Inflammatory macrophage (primary cell): Measurements from ENCODE around the gene CEMIP.

Experiments used
- DNase-seq, 2 donors: peaks; one replicate each; pipeline ENCODE4 v3.0.0-alpha.2; 2020 to 2022

Gene CEMIP

GRCh38 chr15:80823120-80823519 lies 44.0 kb downstream of the CEMIP start:
- DNase-seq: no peak

GRCh38 chr15:80823995-80824394 lies 44.8 kb downstream of the CEMIP start:
- no peak for DNase-seq

GRCh38 chr15:80825361-80826030 lies 46.3 kb downstream of the CEMIP start:
- no peak for DNase-seq

GRCh38 chr15:80828796-80829195 lies 49.6 kb downstream of the CEMIP start:
- no peak for DNase-seq

- no peak for DNase-seq
These were observed 51.5 kb downstream of the CEMIP start for GRCh38 chr15:80830677-80831076.

- no peak for DNase-seq
These were observed 52.0 kb downstream of the CEMIP start for GRCh38 chr15:80831192-80831591.

GRCh38 chr15:80831606-80832224 lies 52.5 kb downstream of the CEMIP start:
- no peak for DNase-seq

- no peak for DNase-seq
These were observed 53.5 kb downstream of the CEMIP start for GRCh38 chr15:80832686-80833085.

GRCh38 chr15:80834402-80834801 lies 55.2 kb downstream of the CEMIP start:
- no peak for DNase-seq

GRCh38 chr15:80834906-80835305 lies 55.7 kb downstream of the CEMIP start:
- no peak for DNase-seq

- no peak for DNase-seq
These were observed 56.2 kb downstream of the CEMIP start for GRCh38 chr15:80835336-80835735.

- DNase-seq: no peak
These were observed 57.1 kb downstream of the CEMIP start for GRCh38 chr15:80836223-80836622.

- DNase-seq: no peak
These were observed 57.8 kb downstream of the CEMIP start for GRCh38 chr15:80837006-80837405.

GRCh38 chr15:80838012-80838411 lies 58.8 kb downstream of the CEMIP start:
- no peak for DNase-seq

- DNase-seq: no peak
These were observed 59.5 kb downstream of the CEMIP start for GRCh38 chr15:80838666-80839065.

- no peak for DNase-seq
These were observed 60.6 kb downstream of the CEMIP start for GRCh38 chr15:80839764-80840130.

GRCh38 chr15:80840182-80841130 lies 61.3 kb downstream of the CEMIP start:
- no peak for DNase-seq

GRCh38 chr15:80841541-80841940 lies 62.4 kb downstream of the CEMIP start:
- DNase-seq: no peak

- DNase-seq: peak in 1 of 2 donors; percentile 11
These were observed 65.0 kb downstream of the CEMIP start for GRCh38 chr15:80844011-80844732.

GRCh38 chr15:80846031-80846815 lies 67.1 kb downstream of the CEMIP start:
- DNase-seq: no peak

- peak; percentile 31 to 58 for DNase-seq
These were observed 70.1 kb downstream of the CEMIP start for GRCh38 chr15:80849308-80849707.

GRCh38 chr15:80850941-80851451 lies 71.8 kb downstream of the CEMIP start:
- DNase-seq: no peak
